GM18526 (cell line): ENCODE data around the gene WWC2.

Source experiments
- POLR2A ChIP-seq: IDR thresholded peaks from 3 replicates; pipeline ENCODE4 v1.6.1; 2011; ENCODE audit not compliant: insufficient read length; ENCODE audit errors: extremely low read depth

Gene WWC2

GRCh38 chr4:183124865-183125264, 25.8 kb downstream of the WWC2 start:
- no peak for TF ChIP-seq POLR2A

GRCh38 chr4:183129125-183129524, 30.1 kb downstream of the WWC2 start:
- TF ChIP-seq POLR2A: no peak

GRCh38 chr4:183129675-183130074, 30.6 kb downstream of the WWC2 start:
- TF ChIP-seq POLR2A: no peak

GRCh38 chr4:183130328-183131155, 31.5 kb downstream of the WWC2 start:
- no peak for TF ChIP-seq POLR2A

GRCh38 chr4:183132081-183132480, 33.0 kb downstream of the WWC2 start:
- no peak for TF ChIP-seq POLR2A

- no peak for TF ChIP-seq POLR2A
Observed at GRCh38 chr4:183132865-183133264, 33.8 kb downstream of the WWC2 start.

- no peak for TF ChIP-seq POLR2A
Observed at GRCh38 chr4:183136855-183137254, 37.8 kb downstream of the WWC2 start.

- TF ChIP-seq POLR2A: no peak
Observed at GRCh38 chr4:183139058-183139750, 40.1 kb downstream of the WWC2 start.

- TF ChIP-seq POLR2A: no peak
Observed at GRCh38 chr4:183139972-183140570, 41.0 kb downstream of the WWC2 start.

GRCh38 chr4:183140911-183141320, 41.9 kb downstream of the WWC2 start:
- no peak for TF ChIP-seq POLR2A

GRCh38 chr4:183141997-183142396, 42.9 kb downstream of the WWC2 start:
- no peak for TF ChIP-seq POLR2A

GRCh38 chr4:183142571-183143550, 43.8 kb downstream of the WWC2 start:
- no peak for TF ChIP-seq POLR2A

- no peak for TF ChIP-seq POLR2A
Observed at GRCh38 chr4:183144787-183145186, 45.7 kb downstream of the WWC2 start.

GRCh38 chr4:183145773-183146172, 46.7 kb downstream of the WWC2 start:
- TF ChIP-seq POLR2A: no peak

GRCh38 chr4:183146478-183146877, 47.4 kb downstream of the WWC2 start:
- no peak for TF ChIP-seq POLR2A

GRCh38 chr4:183147196-183147595, 48.1 kb downstream of the WWC2 start:
- TF ChIP-seq POLR2A: no peak

GRCh38 chr4:183147983-183148382, 48.9 kb downstream of the WWC2 start:
- TF ChIP-seq POLR2A: no peak
